ENCODE measurements around the gene ZNF829. TPM values are rescaled to one million over a fixed set of nuclear protein-coding genes. Genes with fewer than 3 reads are reported as not detected.

The ZNF829 gene
- total RNA-seq: 2.0 and 3.7 TPM in 2 replicates

GRCh38 chr19:36915992-36916830, at the start of gene ZNF829, which contains the start of gene ZNF568:
Gene ZNF829 (minus strand): TSS chr19:36916291. CDS start chr19:36915167, 1,124 bp downstream.
Gene ZNF568 (plus strand): TSS chr19:36916332. CDS start chr19:36922771, 6,439 bp downstream.
- DNase-seq: peak; percentile 88

DNA sequence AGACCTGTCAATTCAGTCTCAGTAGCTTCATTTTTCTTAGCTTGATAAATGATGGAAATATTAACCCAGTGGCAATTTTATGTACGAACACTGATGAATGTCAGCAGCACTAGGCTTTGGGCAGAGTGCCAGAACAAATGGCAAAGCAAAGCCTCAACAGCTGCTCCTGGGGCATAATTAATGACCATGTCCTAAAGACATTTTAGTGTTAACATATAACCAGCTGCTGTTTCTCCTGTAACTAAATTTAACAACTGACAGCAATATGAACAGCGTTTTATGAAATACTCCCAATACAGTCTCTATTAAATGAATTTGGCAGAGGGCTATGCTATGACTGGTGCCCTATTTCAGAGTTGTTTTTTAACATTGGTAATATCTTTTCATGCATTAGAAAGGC, 47.2 kb upstream of the ZNF829 start:
- DNase-seq: peak; percentile 11

- no peak for DNase-seq
Measured at GRCh38 chr19:36962346-36962745, 46.3 kb upstream of the ZNF829 start.

GRCh38 chr19:36950335-36951119, 34.4 kb upstream of the ZNF829 start:
- no peak for DNase-seq

- no peak for DNase-seq
Measured at GRCh38 chr19:36939153-36939552, 23.1 kb upstream of the ZNF829 start.

DNA sequence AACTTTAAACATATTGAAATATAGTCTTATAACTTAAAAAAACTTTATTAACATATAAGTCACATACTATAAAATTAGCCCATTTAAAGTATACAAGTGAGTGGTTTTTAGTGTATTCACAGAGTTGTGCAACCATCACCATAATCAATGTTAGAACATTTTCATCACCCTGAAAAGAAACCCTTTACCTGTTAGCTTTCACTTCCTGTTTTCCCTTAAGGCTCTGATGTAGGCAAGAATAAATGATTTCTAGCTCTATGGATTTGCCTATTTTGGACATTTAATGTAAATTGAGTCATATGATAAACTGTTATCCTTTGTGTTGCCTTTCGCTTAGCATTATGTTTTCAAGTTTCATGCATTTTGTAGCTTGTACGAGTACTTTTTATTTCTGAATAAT, 15.6 kb upstream of the ZNF829 start:
- no peak for DNase-seq

- no peak for DNase-seq
Measured at GRCh38 chr19:36918090-36918489, 2.0 kb upstream of the ZNF829 start.

DNA sequence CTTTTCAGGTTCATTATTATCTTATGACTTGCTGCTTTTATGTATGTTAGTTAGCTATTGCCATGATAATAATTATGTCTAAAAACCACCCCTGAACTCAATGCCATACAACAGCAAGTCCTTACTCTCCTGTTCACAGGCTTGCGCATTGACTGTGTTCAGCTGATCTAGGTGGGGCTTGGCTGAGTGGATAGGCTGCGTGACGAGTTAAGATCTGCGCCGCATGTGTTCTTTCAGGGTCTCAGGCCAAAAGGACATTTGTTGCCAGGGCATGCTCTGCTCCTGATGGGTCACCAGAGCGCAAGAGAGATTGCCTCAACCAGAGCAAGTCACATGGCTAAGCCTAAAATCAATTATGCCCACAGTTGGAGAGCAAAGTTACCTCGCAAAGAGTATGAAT, 900 bp upstream of the ZNF829 start:
- peak; percentile 43 for DNase-seq

GRCh38 chr19:36898422-36898821, 17.7 kb downstream of the ZNF829 start:
- no peak for DNase-seq

DNA sequence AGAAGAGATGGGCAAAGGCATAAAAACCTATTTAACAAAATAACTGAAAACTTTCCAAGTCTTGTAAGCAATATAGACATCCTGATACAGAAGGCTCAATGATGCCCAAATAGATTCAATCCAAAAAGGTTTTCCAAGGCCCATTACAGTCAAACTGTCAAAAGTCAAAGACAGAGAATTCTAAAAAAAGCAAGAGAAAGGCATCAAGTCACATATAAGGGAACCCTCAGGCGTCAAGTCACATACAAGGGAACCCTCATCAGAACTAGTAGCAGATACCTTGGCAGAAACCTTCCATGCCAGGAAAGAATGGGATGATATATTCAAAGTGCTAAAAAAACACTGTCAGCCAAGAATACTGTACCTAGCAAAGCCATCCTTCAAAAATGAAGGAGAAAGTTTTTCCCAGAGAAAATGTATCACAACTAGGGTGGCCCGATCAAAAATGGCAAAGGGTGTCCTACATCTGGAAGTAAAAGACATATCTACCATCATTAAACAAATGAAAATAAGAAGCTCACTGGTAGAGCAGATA, 21.2 kb downstream of the ZNF829 start:
- no peak for DNase-seq

DNA sequence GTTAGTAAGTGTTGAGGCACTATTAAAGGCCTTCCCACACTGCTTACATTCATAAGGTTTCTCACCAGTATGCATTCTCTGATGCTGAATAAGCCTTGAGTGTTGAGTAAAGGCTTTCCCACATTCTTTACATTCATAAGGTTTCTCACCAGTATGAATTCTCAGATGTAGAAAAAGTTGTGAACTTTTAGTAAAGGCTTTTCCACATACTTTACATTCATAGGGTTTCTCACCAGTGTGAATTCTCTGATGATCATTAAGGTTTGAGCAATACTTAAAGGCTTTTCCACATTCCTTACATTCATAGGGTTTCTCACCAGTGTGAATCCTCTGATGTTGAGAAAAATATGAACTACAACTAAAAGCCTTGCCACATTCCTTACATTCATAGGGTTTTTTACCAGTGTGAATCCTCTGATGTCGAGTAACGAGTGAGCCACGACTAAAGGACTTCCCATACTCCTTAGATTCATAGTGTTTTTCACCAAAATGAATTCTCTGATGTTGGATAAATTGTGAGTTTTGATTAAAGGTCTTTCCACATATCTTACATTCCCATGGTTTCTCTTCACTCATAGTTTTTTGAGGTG, 24.2 kb downstream of the ZNF829 start:
- no peak for DNase-seq

DNA sequence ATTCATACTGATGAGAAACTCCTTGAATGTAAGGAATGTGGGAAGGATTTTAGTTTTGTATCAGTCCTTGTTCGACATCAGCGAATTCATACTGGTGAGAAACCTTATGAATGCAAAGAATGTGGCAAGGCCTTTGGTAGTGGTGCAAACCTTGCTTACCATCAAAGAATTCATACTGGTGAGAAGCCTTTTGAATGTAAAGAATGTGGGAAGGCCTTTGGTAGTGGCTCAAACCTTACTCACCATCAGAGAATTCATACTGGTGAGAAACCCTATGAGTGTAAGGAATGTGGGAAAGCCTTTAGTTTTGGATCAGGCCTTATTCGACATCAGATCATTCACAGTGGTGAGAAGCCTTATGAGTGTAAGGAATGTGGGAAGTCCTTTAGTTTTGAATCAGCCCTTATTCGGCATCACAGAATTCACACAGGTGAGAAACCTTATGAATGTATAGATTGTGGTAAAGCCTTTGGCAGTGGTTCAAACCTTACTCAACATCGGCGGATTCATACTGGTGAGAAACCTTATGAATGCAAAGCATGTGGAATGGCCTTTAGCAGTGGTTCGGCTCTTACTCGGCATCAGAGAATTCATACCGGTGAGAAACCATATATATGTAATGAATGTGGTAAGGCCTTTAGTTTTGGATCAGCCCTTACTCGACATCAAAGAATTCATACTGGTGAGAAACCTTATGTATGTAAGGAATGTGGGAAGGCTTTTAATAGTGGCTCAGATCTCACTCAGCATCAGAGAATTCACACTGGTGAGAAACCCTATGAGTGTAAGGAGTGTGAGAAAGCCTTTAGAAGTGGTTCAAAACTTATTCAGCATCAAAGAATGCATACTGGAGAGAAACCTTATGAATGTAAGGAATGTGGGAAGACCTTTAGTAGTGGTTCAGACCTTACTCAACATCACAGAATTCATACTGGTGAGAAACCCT, 38.8 kb downstream of the ZNF829 start:
- DNase-seq: peak; percentile 3

- DNase-seq: no peak
Measured at GRCh38 chr19:36851898-36852297, 64.2 kb downstream of the ZNF829 start.

DNA sequence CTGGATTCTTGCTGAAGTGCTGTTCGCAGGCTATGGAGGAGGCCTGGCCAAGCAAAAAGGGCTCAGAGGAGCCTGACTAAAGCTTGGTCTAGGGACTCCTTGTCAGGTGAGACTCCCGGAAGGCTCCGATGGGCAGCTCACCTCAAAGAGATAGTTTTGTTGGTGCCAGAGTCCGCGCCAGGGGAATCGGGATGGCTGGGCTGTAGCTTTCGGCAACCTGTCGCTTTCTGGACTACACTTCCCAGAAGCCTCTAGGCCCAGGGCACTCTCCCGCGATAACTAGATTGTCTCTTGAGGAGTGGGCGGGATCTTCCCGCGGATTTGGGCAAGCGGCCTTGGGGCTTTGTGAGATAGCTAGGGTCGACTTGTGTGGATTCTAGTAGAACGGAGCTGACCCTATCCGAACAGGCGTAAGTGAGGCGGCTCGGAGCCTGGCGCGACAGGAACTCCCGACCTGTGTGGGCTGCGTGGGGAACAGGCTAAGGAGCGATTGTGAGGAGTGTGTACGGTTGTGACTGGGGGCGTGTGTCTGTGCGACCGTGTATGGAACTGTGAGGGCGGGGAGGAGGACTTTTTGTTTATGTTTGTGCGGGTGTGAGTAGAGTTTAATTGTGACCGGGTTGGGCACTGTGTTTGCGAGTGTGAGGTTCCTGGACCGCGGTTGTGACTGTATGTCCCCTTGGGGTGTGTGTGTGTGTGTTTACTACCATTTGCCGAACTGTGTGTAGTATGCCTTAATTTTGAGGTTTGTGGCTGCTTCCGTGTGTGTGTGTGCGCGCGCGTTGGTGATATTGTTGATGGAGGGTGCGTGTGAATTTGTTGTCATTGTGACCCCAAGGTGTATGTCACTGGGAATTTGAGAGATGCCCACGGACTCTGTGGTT, 65.3 kb downstream of the ZNF829 start, which contains the start of gene ZNF345:
Gene ZNF345, plus strand, starts transcription at position 318 of the 884 bp plus-strand sequence. CDS start 25,955 bp downstream, outside the sequence.
- DNase-seq: peak; percentile 97

DNA sequence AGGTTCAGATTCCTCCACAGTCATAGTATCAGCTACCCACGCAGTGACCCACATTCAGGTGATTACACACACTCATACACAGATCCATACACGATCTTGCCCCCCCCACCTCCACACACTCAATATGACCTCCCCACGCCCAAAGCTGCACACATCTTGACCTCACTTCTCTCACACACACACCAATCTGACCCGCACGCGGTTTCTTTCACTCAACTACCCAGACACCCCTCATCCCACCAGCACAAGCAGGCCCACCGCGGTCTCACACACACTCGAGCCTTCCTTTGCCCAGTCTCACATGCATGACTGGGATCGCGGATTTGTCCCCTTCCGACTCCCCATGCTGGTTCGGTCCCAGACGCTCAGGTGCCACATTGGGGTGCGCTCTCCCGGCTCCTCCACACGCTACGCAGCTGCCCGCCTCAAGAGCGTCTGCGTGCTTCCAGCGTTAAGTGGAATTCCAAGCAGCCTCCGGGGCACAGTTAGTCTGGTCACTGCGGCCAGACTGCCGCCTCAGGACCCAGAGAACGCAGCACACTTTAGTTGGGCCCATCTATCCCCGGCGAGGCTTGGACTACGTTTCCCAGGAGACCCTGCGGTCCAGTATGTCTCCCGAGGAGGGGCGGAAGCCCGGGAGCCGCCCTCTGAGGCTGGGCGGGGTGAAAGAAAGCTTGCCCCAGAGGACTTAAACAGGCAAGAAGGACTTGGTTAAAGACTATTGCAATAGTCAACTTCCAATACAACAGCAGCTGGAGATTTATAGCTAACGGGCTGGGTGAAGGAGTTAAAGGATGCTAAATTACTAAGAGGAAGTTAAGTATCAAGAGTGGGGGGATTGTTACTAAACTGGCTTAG, 66.2 kb downstream of the ZNF829 start:
- DNase-seq: peak; percentile 95

DNA sequence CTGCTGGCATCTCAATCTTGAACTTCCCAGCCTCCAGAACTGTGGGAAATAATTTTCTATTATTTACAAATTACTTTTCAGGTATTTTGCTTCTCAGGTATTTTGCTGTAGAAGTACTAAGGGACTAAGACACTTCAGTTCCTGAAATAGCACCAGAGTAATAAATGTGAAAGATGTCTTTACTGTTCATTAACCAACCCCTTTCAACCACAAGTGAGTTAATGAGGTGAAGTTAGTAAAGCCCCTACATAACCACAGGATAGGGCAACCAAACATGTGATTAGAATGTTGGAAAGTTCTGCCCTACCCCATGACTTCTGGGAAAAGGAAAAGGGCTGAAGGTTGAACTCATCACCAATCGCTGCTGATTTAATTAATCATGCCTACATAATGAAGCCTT, 68.1 kb downstream of the ZNF829 start:
- no peak for DNase-seq

GRCh38 chr19:36838784-36839324, 77.2 kb downstream of the ZNF829 start:
- DNase-seq: no peak

Measured in dermis blood vessel endothelial cell (primary cell).